WTC11 (cell line): ENCODE measurements around the gene HLCS. TPM values are rescaled to one million over a fixed set of nuclear protein-coding genes. Genes with fewer than 3 reads are reported as not detected.
A peak's percentile ranks its signal among the peaks of the same experiment; 100 is the strongest.

Source experiments
- ATAC-seq: fragments of 200-7000 bp; cut with Tn5 transposase; 2 replicates; pipeline ENCODE4 v1.10.0; 2021; ENCODE audit warnings: mild to moderate bottlenecking, moderate library complexity
- CTCF ChIA-PET: fragments of 300-600 bp; sonication (Branson Sonifier 250); formaldehyde crosslinking; loops from one replicate; lab custom pipeline; 2021; ENCODE audit warnings: antibody characterized with exemption; lab: Charles Lee
- POLR2A ChIA-PET: fragments of 350-600 bp; sonication (Branson Sonifier 250); formaldehyde crosslinking; loops from one replicate; lab custom pipeline; 2021; ENCODE audit warnings: antibody characterized with exemption; lab: Charles Lee
- DNase-seq: peaks from one replicate; pipeline ENCODE4 v3.0.0; 2021; ENCODE audit warnings: low spot score
- H3K27ac Mint-ChIP-seq: 2 replicates; pipeline ENCODE4 v1.8.0; 2021; ENCODE audit warnings: mixed read lengths
- H3K27me3 Mint-ChIP-seq: 2 replicates; pipeline ENCODE4 v1.8.0; 2021; ENCODE audit warnings: low read depth, mild to moderate bottlenecking, moderate library complexity, mixed read lengths
- H3K36me3 Mint-ChIP-seq: 2 replicates; pipeline ENCODE4 v1.8.0; 2021; ENCODE audit warnings: mixed read lengths
- H3K4me1 Mint-ChIP-seq: 2 replicates; pipeline ENCODE4 v1.8.0; 2022; ENCODE audit warnings: mixed read lengths
- H3K4me3 Mint-ChIP-seq: 2 replicates; pipeline ENCODE4 v1.8.0; 2021; ENCODE audit warnings: mild to moderate bottlenecking, moderate library complexity, mixed read lengths
- H3K9me3 Mint-ChIP-seq: 2 replicates; pipeline ENCODE4 v1.8.0; 2021; ENCODE audit warnings: mixed read lengths
- ATF3 ChIP-seq: sonication (generic); formaldehyde crosslinking; conservative IDR thresholded peaks from 2 replicates; pipeline ENCODE4 v1.8.1; 2022; ENCODE audit warnings: mild to moderate bottlenecking, missing genetic modification reagents
- GABPB1 ChIP-seq: sonication (generic); formaldehyde crosslinking; IDR thresholded peaks from 2 replicates; pipeline ENCODE4 v1.8.1; 2023; ENCODE audit warnings: mild to moderate bottlenecking, missing genetic modification reagents
- MLX ChIP-seq: sonication (generic); formaldehyde crosslinking; IDR thresholded peaks from 2 replicates; pipeline ENCODE4 v1.8.1; 2023; ENCODE audit warnings: mild to moderate bottlenecking, missing genetic modification reagents, moderate library complexity
- MYBL2 ChIP-seq: sonication (generic); formaldehyde crosslinking; IDR thresholded peaks from 2 replicates; pipeline ENCODE4 v1.8.1; 2023; ENCODE audit warnings: mild to moderate bottlenecking, moderate library complexity, missing genetic modification reagents
- ZBTB43 ChIP-seq: sonication (generic); formaldehyde crosslinking; IDR thresholded peaks from 2 replicates; pipeline ENCODE4 v1.8.1; 2023; ENCODE audit warnings: mild to moderate bottlenecking, missing genetic modification reagents
- ZNF263 ChIP-seq: sonication (generic); formaldehyde crosslinking; IDR thresholded peaks from 2 replicates; pipeline ENCODE4 v1.8.1; 2022; ENCODE audit warnings: low read depth, mild to moderate bottlenecking, moderate library complexity, missing genetic modification reagents
- ZNF423 ChIP-seq: fragments of 250-450 bp; sonication (Bioruptor Pico); IDR thresholded peaks from 2 replicates; pipeline ENCODE4 v2.1.2; 2022; ENCODE audit warnings: mild to moderate bottlenecking, moderate library complexity
- ZNF532 ChIP-seq: fragments of 250-450 bp; sonication (Bioruptor Pico); IDR thresholded peaks from 2 replicates; pipeline ENCODE4 v1.9.0; 2021; ENCODE audit warnings: mild to moderate bottlenecking, borderline replicate concordance
- total RNA-seq: library from RNA; stranded (reverse); gene quantifications from 3 replicates; pipeline ENCODE4 v1.2.3, GENCODE V29; 2021

HLCS gene
- total RNA-seq, 1 experiment from 2014 or later, result 9.3 TPM

GRCh38 chr21:36732217-36732616 is 234.3 kb downstream of the HLCS start:
- Mint-ChIP-seq H3K4me1 (0 out of 2 replicates have a peak, but pooled peaks cover 3% of the 10 kb centered on the region), H3K9me3 (no peaks in the 10 kb centered on the region), H3K27me3 (no peaks in the 10 kb centered on the region; the same call in none of the 2 replicates), H3K36me3 (no peaks in the 10 kb centered on the region), H3K27ac (no peak overlapping the region), H3K4me3 (no peak overlapping the region)
- ATAC-seq, result no peak
- no peak for DNase-seq
- ChIA-PET POLR2A (no interaction called here), CTCF (interaction anchor here (1.5 kb wide), 1 partner anchor 196 kb away, joined by 3 read pairs; no protein-coding TSS in a partner anchor)
- no peak for TF ChIP-seq MLX (CRISPR knock-in tag)
- TF ChIP-seq ZNF423, result no peak

- TF ChIP-seq GABPB1 (CRISPR knock-in tag) (peak; percentile 56; the same call in 1 of the 2 replicates), MYBL2 (no peak)
- Mint-ChIP-seq H3K27ac (no peak overlapping the region), H3K9me3 (no peaks in the 10 kb centered on the region), H3K27me3 (no peaks in the 10 kb centered on the region; the same call in none of the 2 replicates), H3K4me3 (no peak overlapping the region), H3K4me1 (0 out of 2 replicates have a peak, but pooled peaks cover 3% of the 10 kb centered on the region), H3K36me3 (no peaks in the 10 kb centered on the region)
- CTCF ChIA-PET, result interaction anchor here (1.2 kb wide), 1 partner anchor 187 kb away, joined by 4 read pairs; no protein-coding TSS in a partner anchor
- POLR2A ChIA-PET, result no interaction called here
- no peak for ATAC-seq
- no peak for DNase-seq
These were observed 235.9 kb downstream of the HLCS start for GRCh38 chr21:36730291-36731281.

- no peak for ATAC-seq
These were observed 237.0 kb downstream of the HLCS start for GRCh38 chr21:36729310-36729970.

More at GRCh38 chr21:36729310-36729970, 237.0 kb downstream of the HLCS start:
- no peak overlapping the region for H3K27ac Mint-ChIP-seq
- ChIA-PET CTCF (no interaction called here), POLR2A (no interaction called here)
- no peaks in the 10 kb centered on the region for H3K9me3 Mint-ChIP-seq
- no peak for DNase-seq
- H3K36me3 Mint-ChIP-seq, result no peaks in the 10 kb centered on the region
- TF ChIP-seq ZNF263 (CRISPR knock-in tag) (no peak), ATF3 (CRISPR knock-in tag) (no peak), ZBTB43 (CRISPR knock-in tag) (no peak), ZNF532 (CRISPR knock-in tag) (no peak)
- H3K4me1 Mint-ChIP-seq, result no peaks in the 10 kb centered on the region
- H3K27me3 Mint-ChIP-seq, result no peaks in the 10 kb centered on the region; the same call in none of the 2 replicates
- no peak overlapping the region for H3K4me3 Mint-ChIP-seq
